GM23248 (cell line): ENCODE data around the gene LLGL2.

Source experiments
- EZH2 ChIP-seq: fragments of 200-600 bp; sonication (generic); IDR thresholded peaks from 2 replicates; pipeline ENCODE4 v1.6.1; 2018; ENCODE audit warnings: antibody characterized with exemption, mild to moderate bottlenecking; ENCODE audit not compliant: insufficient read depth, poor library complexity, severe bottlenecking
- EZH2phosphoT487 ChIP-seq: fragments of 200-600 bp; sonication (generic); IDR thresholded peaks from 2 replicates; pipeline ENCODE4 v1.6.1; 2018; ENCODE audit warnings: antibody characterized with exemption, moderate library complexity, mild to moderate bottlenecking, low read depth; ENCODE audit not compliant: insufficient read depth

DNA sequence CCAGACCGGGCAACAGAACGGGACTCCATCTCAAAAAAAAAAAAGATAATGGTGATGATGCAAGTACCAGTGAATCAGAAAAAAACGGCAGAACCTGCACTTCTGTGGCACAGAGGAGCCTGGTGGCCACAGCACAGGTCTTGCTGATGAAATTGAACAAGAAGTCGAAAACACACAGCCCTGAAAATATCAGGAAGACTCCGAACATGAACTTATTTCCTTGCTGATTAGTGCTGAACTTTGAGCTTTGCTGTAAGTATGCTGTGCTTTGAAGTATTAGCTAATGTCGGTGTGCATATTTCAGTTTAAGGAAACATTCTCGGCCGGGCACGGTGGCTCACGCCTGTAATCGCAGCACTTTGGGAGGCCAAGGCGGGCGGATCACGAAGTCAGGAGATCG is 51.2 kb downstream of the LLGL2 start:
- no peak for TF ChIP-seq EZH2
- no peak for TF ChIP-seq EZH2phosphoT487
